H1 (cell line): ENCODE measurements around the gene PSMC5. TPM values are rescaled to one million over a fixed set of nuclear protein-coding genes. Genes with fewer than 3 reads are reported as not detected.

ENCODE experiments used
- CTCF ChIA-PET: fragments of 300-600 bp; sonication (Branson Sonifier 250); formaldehyde crosslinking; loops from one replicate; lab custom pipeline; 2021; ENCODE audit not compliant: partially characterized antibody; lab: Charles Lee
- POLR2A ChIA-PET: fragments of 300-600 bp; sonication (Branson Sonifier 250); formaldehyde crosslinking; loops from one replicate; lab custom pipeline; 2021; ENCODE audit warnings: inconsistent platforms; ENCODE audit not compliant: partially characterized antibody; lab: Charles Lee
- DNase-seq, 2 experiments: peaks; one replicate each; pipeline versions ENCODE4 v3.0.0 to v3.0.0-alpha.2; 2010 to 2022; ENCODE audit warnings: low spot score in 2 of 2, low read depth in 1 of 2, mixed read lengths in 1 of 2
- FAIRE-seq: peaks from 2 replicates; lab custom pipeline; 2011; peaks lifted over from hg19 to GRCh38; lab: Jason Lieb, UNC
- H2AFZ ChIP-seq: 2 replicates; pipeline ENCODE4 v1.8.1; 2012; ENCODE audit warnings: low read length, inconsistent platforms
- H2AK5ac ChIP-seq: 2 replicates; pipeline ENCODE4 v1.6.1; 2013; ENCODE audit warnings: low read depth, low read length
- H2BK120ac ChIP-seq: replicated peaks from 2 replicates; pipeline ENCODE3; 2013; ENCODE audit warnings: low read depth, low read length, inconsistent platforms
- H2BK12ac ChIP-seq: 2 replicates; pipeline ENCODE4 v1.6.1; 2013; ENCODE audit warnings: low read depth, low read length
- H2BK15ac ChIP-seq: 2 replicates; pipeline ENCODE4 v1.6.1; 2013; ENCODE audit warnings: low read length
- H2BK20ac ChIP-seq: 2 replicates; pipeline ENCODE4 v1.6.1; 2013; ENCODE audit warnings: low read length
- H2BK5ac ChIP-seq: 2 replicates; pipeline ENCODE4 v1.6.1; 2013; ENCODE audit warnings: low read depth, low read length
- H3K14ac ChIP-seq: 2 replicates; pipeline ENCODE4 v1.6.1; 2013; ENCODE audit warnings: inconsistent platforms; ENCODE audit not compliant: insufficient read length
- H3K18ac ChIP-seq: 2 replicates; pipeline ENCODE4 v1.6.1; 2013; ENCODE audit warnings: low read length; ENCODE audit errors: extremely low read depth
- H3K23ac ChIP-seq: 2 replicates; pipeline ENCODE4 v1.6.1; 2013; ENCODE audit warnings: inconsistent platforms; ENCODE audit not compliant: insufficient read length
- H3K23me2 ChIP-seq: 2 replicates; pipeline ENCODE4 v1.6.1; 2013; ENCODE audit warnings: low read depth, low read length
- H3K27ac ChIP-seq: 2 replicates; pipeline ENCODE4 v1.6.1; 2011; ENCODE audit warnings: low read depth, low read length, inconsistent platforms
- H3K27me3 ChIP-seq, 4 experiments: replicated peaks in 1 of 4; 1 replicate in 1 of 4; 2 replicates in 3 of 4; pipeline versions ENCODE4 v1.6.1 to v1.8.1; 2011 to 2013; ENCODE audit warnings: low read length in 3 of 4, mild to moderate bottlenecking in 3 of 4, inconsistent platforms in 2 of 4, mixed read lengths in 2 of 4, moderate library complexity in 1 of 4; ENCODE audit not compliant: control insufficient read depth in 3 of 4, insufficient read depth in 3 of 4; ENCODE audit errors: extremely low read depth in 1 of 4
- H3K36me3 ChIP-seq, 4 experiments: 2 replicates each; pipeline versions ENCODE4 v1.6.1 to v1.8.1; 2011 to 2013; ENCODE audit warnings: mild to moderate bottlenecking in 4 of 4, low read length in 3 of 4, moderate library complexity in 2 of 4, control low read depth in 1 of 4, inconsistent platforms in 1 of 4; ENCODE audit not compliant: insufficient read depth in 4 of 4, control insufficient read depth in 2 of 4
- H3K4ac ChIP-seq: replicated peaks from 2 replicates; pipeline ENCODE3; 2013; ENCODE audit warnings: low read length, low read depth, mixed read lengths, inconsistent platforms; ENCODE audit not compliant: insufficient read length
- H3K4me1 ChIP-seq, 4 experiments: replicated peaks in 1 of 4; 1 replicate in 1 of 4; 2 replicates in 3 of 4; pipeline versions ENCODE4 v1.6.1 to v1.8.1; 2011 to 2013; ENCODE audit warnings: low read length in 3 of 4, inconsistent platforms in 2 of 4, mixed read lengths in 1 of 4; ENCODE audit not compliant: insufficient read depth in 4 of 4, control insufficient read depth in 3 of 4
- H3K4me2 ChIP-seq, 2 experiments: 2 replicates each; pipeline versions ENCODE4 v1.6.1 to v1.8.1; 2011 to 2013; ENCODE audit warnings: low read depth in 2 of 2, low read length in 2 of 2, control low read depth in 1 of 2, inconsistent platforms in 1 of 2, mild to moderate bottlenecking in 1 of 2; ENCODE audit not compliant: insufficient read depth in 1 of 2
- H3K4me3 ChIP-seq, 4 experiments: fragments of 200-600, 300-600 bp in 1 of 4; sonication (generic), shearing (Covaris generic), sonication (Bioruptor Twin) in 1 of 4; 2 replicates each; pipeline versions ENCODE4 v1.5.1 to v1.8.1; 2011 to 2016; ENCODE audit warnings: low read length in 4 of 4, low read depth in 3 of 4, control low read depth in 2 of 4, inconsistent platforms in 2 of 4, mild to moderate bottlenecking in 2 of 4, mixed read lengths in 1 of 4, moderate library complexity in 1 of 4; ENCODE audit not compliant: insufficient read depth in 2 of 4; ENCODE audit errors: extremely low read depth in 1 of 4
- H3K56ac ChIP-seq: replicated peaks from 2 replicates; pipeline ENCODE3; 2013; ENCODE audit warnings: low read depth, mild to moderate bottlenecking, mixed read lengths, low read length, inconsistent platforms; ENCODE audit not compliant: insufficient read length
- H3K79me1 ChIP-seq: 2 replicates; pipeline ENCODE4 v1.6.1; 2013; ENCODE audit warnings: low read depth, low read length, control low read depth
- H3K79me2 ChIP-seq, 2 experiments: 2 replicates each; pipeline versions ENCODE4 v1.6.1 to v1.8.1; 2012 to 2013; ENCODE audit warnings: low read length in 2 of 2, mild to moderate bottlenecking in 2 of 2, inconsistent platforms in 1 of 2; ENCODE audit not compliant: insufficient read depth in 2 of 2, control insufficient read depth in 1 of 2
- H3K9ac ChIP-seq, 4 experiments: replicated peaks in 1 of 4; 1 replicate in 1 of 4; 2 replicates in 3 of 4; pipeline versions ENCODE4 v1.6.1 to v1.8.1; 2011 to 2013; ENCODE audit warnings: low read depth in 3 of 4, low read length in 3 of 4, control low read depth in 2 of 4, mild to moderate bottlenecking in 2 of 4, moderate library complexity in 2 of 4, inconsistent platforms in 1 of 4; ENCODE audit errors: extremely low read depth in 1 of 4
- H3K9me3 ChIP-seq, 2 experiments: 2 replicates each; pipeline versions ENCODE4 v1.6.1 to v1.8.1; 2012 to 2013; ENCODE audit warnings: mild to moderate bottlenecking in 2 of 2, moderate library complexity in 2 of 2, control low read depth in 1 of 2, inconsistent platforms in 1 of 2, low read depth in 1 of 2, low read length in 1 of 2, mixed read lengths in 1 of 2; ENCODE audit not compliant: insufficient read depth in 2 of 2
- H4K20me1 ChIP-seq, 2 experiments: replicated peaks in 1 of 2; 2 replicates each; pipeline versions ENCODE3 to v1.8.1; 2011 to 2013; ENCODE audit warnings: inconsistent platforms in 2 of 2, low read length in 2 of 2, mild to moderate bottlenecking in 1 of 2; ENCODE audit not compliant: insufficient read depth in 2 of 2, control insufficient read depth in 1 of 2
- H4K5ac ChIP-seq: 2 replicates; pipeline ENCODE4 v1.6.1; 2013; ENCODE audit warnings: low read length, low read depth, mixed read lengths, inconsistent platforms; ENCODE audit not compliant: insufficient read length
- H4K8ac ChIP-seq: 2 replicates; pipeline ENCODE4 v1.8.0; 2013; ENCODE audit warnings: mild to moderate bottlenecking, moderate library complexity, low read length, inconsistent platforms; ENCODE audit not compliant: insufficient read depth; ENCODE audit errors: extremely low read depth
- H4K91ac ChIP-seq: replicated peaks from 2 replicates; pipeline ENCODE3; 2013; ENCODE audit warnings: low read length, mixed read lengths, inconsistent platforms; ENCODE audit not compliant: insufficient read length
- ASH2L ChIP-seq: fragments of 200-600, 300-600 bp; sonication (generic); IDR thresholded peaks from one replicate; pipeline ENCODE4 v1.7.1; 2017; ENCODE audit warnings: low read length
- BACH1 ChIP-seq: IDR thresholded peaks from 2 replicates; pipeline ENCODE4 v1.6.1; 2012; ENCODE audit warnings: low read length, improper control_type of control experiment
- CTBP2 ChIP-seq: IDR thresholded peaks from 2 replicates; pipeline ENCODE4 v1.7.0; 2011; ENCODE audit warnings: borderline replicate concordance, mild to moderate bottlenecking, moderate library complexity, mixed read lengths, low read length; ENCODE audit not compliant: insufficient read depth, insufficient read length
- KDM1A ChIP-seq: fragments of 200-600, 300-600 bp; sonication (generic); IDR thresholded peaks from 2 replicates; pipeline ENCODE4 v1.7.1; 2016; ENCODE audit warnings: mild to moderate bottlenecking, low read length, borderline replicate concordance
- KDM5A ChIP-seq: fragments of 200-600 bp; IDR thresholded peaks from 2 replicates; pipeline ENCODE4 v1.7.1; 2012; ENCODE audit warnings: mild to moderate bottlenecking, low read length, inconsistent platforms, mixed read lengths
- POLR2AphosphoS5 ChIP-seq: IDR thresholded peaks from 2 replicates; pipeline ENCODE4 v1.6.1; 2011; ENCODE audit warnings: low read depth, low read length
- POU5F1 ChIP-seq: IDR thresholded peaks from 2 replicates; pipeline ENCODE4 v1.6.1; 2011; ENCODE audit warnings: low read depth, mild to moderate bottlenecking, low read length, moderate library complexity
- TAF1 ChIP-seq: IDR thresholded peaks from 2 replicates; pipeline ENCODE4 v1.6.1; 2011; ENCODE audit warnings: mild to moderate bottlenecking, low read depth, low read length
- TCF12 ChIP-seq: IDR thresholded peaks from 2 replicates; pipeline ENCODE4 v1.6.1; 2011; ENCODE audit warnings: low read depth, mild to moderate bottlenecking, low read length
- USF2 ChIP-seq: IDR thresholded peaks from 2 replicates; pipeline ENCODE4 v1.6.1; 2011; ENCODE audit warnings: low read length, improper control_type of control experiment
- WGBS, 2 experiments: shearing (Covaris generic) in 1 of 2; methylation state at CpG; one replicate each; pipeline versions ENCODE4 v1.1.6 to v1.1.7; 2013 to 2015; ENCODE audit warnings: low lambda C conversion rate in 2 of 2, mixed read lengths in 2 of 2, inconsistent platforms in 1 of 2, low coverage in 1 of 2, missing lambda C conversion rate in 1 of 2; ENCODE audit not compliant: insufficient replicate concordance in 2 of 2, insufficient coverage in 1 of 2, insufficient read length in 1 of 2; ENCODE audit errors: extremely low coverage in 1 of 2, missing lambda C conversion rate in 1 of 2; 5-methylcytosine and 5-hydroxymethylcytosine counted together
- polyA plus RNA-seq, 7 experiments: library from polyadenylated mRNA; depleted of rRNA in 3 of 7; stranded (reverse) in 5 of 7; unstranded in 2 of 7; fragments of >200 nt in 5 of 7; fragments of 200-250 nt in 2 of 7; gene quantifications; 1 replicate in 5 of 7; 2 replicates in 1 of 7; 4 replicates in 1 of 7; pipeline versions ENCODE4 v1.2.1 to v1.2.3, GENCODE V29; 2011 to 2013; ENCODE audit warnings: missing spikeins in 2 of 7, mixed read lengths in 2 of 7
- total RNA-seq: library from RNA; stranded (reverse); fragmentation: NEBNext Ultra II Directional; extraction: Animal tissue kit (Norgen Biotek cat#: 25700); gene quantifications from 2 replicates; pipeline ENCODE4 v1.2.1, GENCODE V29; 2021

PSMC5 gene
- total and polyA plus RNA-seq, 2 of the 8 experiments (the other 6 are each of a cell fraction or from before 2014, with no cell fraction given): 172 to 180 TPM

DNA sequence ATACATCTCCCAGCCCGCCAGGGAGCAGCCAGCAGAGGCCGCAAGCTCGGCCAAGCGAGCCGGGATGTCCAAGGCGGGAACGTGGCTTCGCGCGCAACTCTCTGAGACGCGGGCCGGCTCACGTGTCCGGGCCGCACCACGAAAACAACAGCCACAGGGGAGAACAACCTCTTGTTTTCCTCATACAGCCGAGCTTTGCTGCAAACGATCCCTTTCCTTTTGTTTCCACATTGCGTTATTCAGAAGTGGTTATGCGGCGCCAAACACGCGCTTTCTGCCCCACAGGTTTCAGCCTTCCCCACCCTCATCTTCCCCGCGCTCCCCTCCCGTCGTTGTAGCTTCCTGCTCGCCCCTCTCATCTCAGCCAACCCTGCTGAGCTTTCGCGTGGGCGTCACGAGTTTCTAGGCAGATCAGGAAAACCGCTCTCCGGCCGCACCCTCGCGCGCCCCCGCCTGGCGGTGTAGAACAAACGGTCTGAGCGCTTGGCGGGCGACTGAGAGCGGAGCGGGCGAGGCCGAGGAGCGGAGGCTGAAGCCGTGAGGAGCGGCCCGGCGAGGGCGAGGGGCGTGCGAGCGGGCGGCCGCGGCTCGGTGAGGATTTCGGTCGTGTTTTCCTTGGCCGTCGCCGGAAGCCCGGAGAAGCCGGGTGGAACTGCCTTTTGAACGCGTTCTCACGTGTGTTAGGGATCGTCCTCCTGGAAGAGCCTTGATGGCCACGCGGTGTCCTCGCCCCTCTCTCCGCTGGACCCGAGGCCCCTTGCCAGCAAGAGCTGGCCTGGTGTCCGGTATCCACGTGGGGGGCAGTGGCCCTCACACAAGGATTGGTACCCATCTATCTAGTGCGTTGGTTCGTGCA is 21.8 kb downstream of the PSMC5 start:
- Histone ChIP-seq H2BK5ac (peak overlapping the region; percentile 97; the same call in 1 of the 2 replicates), H3K27me3 (peaks cover 0 to 29% (median 25%) of the 10 kb centered on the region in 4 experiments; a peak in 6 of 7 replicates), H2BK120ac (no peak overlapping the region), H3K23ac (no peak overlapping the region), H3K23me2 (peaks cover 2% of the 10 kb centered on the region), H4K20me1 (no peaks in the 10 kb centered on the region), H4K91ac (peak overlapping the region; percentile 77), H3K79me1 (no peaks in the 10 kb centered on the region), H3K27ac (peak overlapping the region; percentile 76; the same call in 1 of the 2 replicates), H3K4me2 (peak overlapping the region; percentile 42 to 75), H3K4me3 (peak overlapping the region in 3 of 4 experiments; percentile 16 to 39 (median 25); a peak in 5 of 8 replicates), H4K8ac (peak overlapping the region; percentile 98), H3K9ac (peak overlapping the region in 3 of 4 experiments; percentile 55 to 90 (median 81); a peak in 6 of 7 replicates), H3K4me1 (no peaks in the 10 kb centered on the region), H3K14ac (no peak overlapping the region), H3K18ac (peak overlapping the region; percentile 97), H2AK5ac (peak overlapping the region; percentile 69; the same call in 1 of the 2 replicates), H3K4ac (no peak overlapping the region), H3K79me2 (no peaks in the 10 kb centered on the region), H2BK20ac (peak overlapping the region; percentile 100), H3K36me3 (no peaks in the 10 kb centered on the region), H3K56ac (no peak overlapping the region), H2BK15ac (peak overlapping the region; percentile 97; the same call in 1 of the 2 replicates), H2BK12ac (peak overlapping the region; percentile 100), H4K5ac (peak overlapping the region; percentile 31), H3K9me3 (peaks cover 4 to 9% of the 10 kb centered on the region in 2 experiments; a peak in 3 of 4 replicates), H2AFZ (peak overlapping the region; percentile 94; the same call in 1 of the 2 replicates)
- ChIA-PET CTCF (interaction anchor here (0.7 to 6.9 kb wide), 12 partner anchors 9 to 427 kb away, joined by 3 to 77 read pairs (median 5); partner anchors contain the start of genes CD79B, GH1 and GH2), POLR2A (interaction anchor here (1.0 to 1.8 kb wide), 7 partner anchors 11 to 76 kb away, joined by 3 to 10 read pairs (median 3); partner anchors contain the start of gene CCDC47)
- DNase-seq (peak; percentile 81 to 100), FAIRE-seq (no peak)
- 40% methylated on average over 76 of the region's 82 CpGs; no CpG with 5 or more reads in 1 of the 2 experiments for WGBS, 2 experiments
- TF ChIP-seq TCF12: no peak
- no peak; the same call in none of the 2 replicates for TF ChIP-seq KDM1A
- TF ChIP-seq USF2: peak; percentile 80
- no peak; the same call in 1 of the 2 replicates for TF ChIP-seq TAF1
- TF ChIP-seq CTBP2: peak; percentile 57
- TF ChIP-seq BACH1: no peak
- TF ChIP-seq ASH2L: peak; percentile 21
- no peak for TF ChIP-seq POU5F1
- TF ChIP-seq POLR2AphosphoS5: 0 out of 2 replicates have a peak, but pooled peaks have one; percentile 28
- TF ChIP-seq KDM5A: no peak
